ENCODE data around the gene ARPC2.

ARPC2 gene

GRCh38 chr2:218262631-218263586 lies 45.9 kb downstream of the ARPC2 start:
- ChIA-PET CTCF (no interaction called here), POLR2A (no interaction called here)
- TF ChIP-seq HDGF (IDR thresholded peaks at IDR 0.05; ENCODE audit: borderline replicate concordance) = no peak
- no peak for TF ChIP-seq ELF4 (IDR thresholded peaks at IDR 0.05)
- DNase-seq (ENCODE audit: extremely low spot score) = no peak

DNA sequence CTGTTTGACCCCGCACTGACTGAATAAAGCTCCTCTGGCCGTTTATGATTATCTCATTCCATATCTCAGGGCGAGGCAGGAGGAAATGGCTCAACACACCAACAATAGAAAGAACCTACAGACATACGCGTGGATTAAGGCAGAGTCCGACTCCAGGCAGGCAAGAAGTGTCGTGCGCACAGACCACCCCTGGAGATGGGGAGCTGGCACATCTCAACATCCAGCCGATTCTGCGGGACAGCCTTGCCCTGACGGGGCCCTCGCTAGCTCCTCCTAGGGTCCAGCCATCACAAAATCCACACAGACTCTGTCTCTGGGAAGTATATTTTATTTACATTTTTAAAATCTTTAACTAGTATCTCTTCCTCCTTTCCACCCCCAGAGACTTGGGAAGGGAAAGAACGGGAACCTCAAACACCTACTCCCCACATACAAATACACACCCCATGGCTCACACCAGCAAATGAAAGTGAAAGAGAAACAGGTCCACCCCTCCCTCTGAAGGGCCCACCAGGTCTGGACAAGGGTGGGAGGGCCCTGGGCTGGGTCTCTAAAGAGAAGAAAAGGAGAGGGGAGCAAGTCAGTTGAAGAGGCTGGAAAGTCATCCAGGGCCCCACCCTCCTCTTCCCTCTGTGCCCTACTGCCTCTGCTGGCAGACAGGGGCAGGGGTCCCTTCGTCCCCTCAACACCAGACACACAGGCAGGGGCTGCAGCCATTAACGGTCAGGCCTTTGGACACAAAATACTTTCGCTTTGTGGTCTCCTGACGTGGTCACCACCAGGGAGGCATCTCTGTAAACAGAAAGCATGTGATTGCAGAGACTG lies 47.0 kb downstream of the ARPC2 start:
- no peak for TF ChIP-seq ZNF384 (IDR thresholded peaks at IDR 0.05)
- no peak for TF ChIP-seq FOXA1 (IDR thresholded peaks at IDR 0.05)
- no peak for TF ChIP-seq L3MBTL2 (conservative IDR thresholded peaks at IDR 0.05)
- TF ChIP-seq, protein P1, sequence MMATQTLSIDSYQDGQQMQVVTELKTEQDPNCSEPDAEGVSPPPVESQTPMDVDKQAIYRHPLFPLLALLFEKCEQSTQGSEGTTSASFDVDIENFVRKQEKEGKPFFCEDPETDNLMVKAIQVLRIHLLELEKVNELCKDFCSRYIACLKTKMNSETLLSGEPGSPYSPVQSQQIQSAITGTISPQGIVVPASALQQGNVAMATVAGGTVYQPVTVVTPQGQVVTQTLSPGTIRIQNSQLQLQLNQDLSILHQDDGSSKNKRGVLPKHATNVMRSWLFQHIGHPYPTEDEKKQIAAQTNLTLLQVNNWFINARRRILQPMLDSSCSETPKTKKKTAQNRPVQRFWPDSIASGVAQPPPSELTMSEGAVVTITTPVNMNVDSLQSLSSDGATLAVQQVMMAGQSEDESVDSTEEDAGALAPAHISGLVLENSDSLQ (IDR thresholded peaks at IDR 0.05) = no peak
- no peak for TF ChIP-seq HDGF (IDR thresholded peaks at IDR 0.05; ENCODE audit: borderline replicate concordance)
- TF ChIP-seq SP1 (IDR thresholded peaks at IDR 0.05) = no peak
- no peak for TF ChIP-seq SUZ12 (IDR thresholded peaks at IDR 0.05)
- TF ChIP-seq CTBP1 (IDR thresholded peaks at IDR 0.05; ENCODE audit: borderline replicate concordance) = no peak
- TF ChIP-seq LEF1 (IDR thresholded peaks at IDR 0.05; ENCODE audit: borderline replicate concordance) = no peak
- TF ChIP-seq ELF4 (IDR thresholded peaks at IDR 0.05) = no peak
- TF ChIP-seq FOXM1 (IDR thresholded peaks at IDR 0.05; ENCODE audit: borderline replicate concordance) = no peak
- no peak for TF ChIP-seq NFRKB (IDR thresholded peaks at IDR 0.05)
- no peak for TF ChIP-seq TARDBP (IDR thresholded peaks at IDR 0.05)
- TF ChIP-seq FOXK2 (IDR thresholded peaks at IDR 0.05) = no peak
- no peak for TF ChIP-seq ARNT (IDR thresholded peaks at IDR 0.05)
- TF ChIP-seq BHLHE40 (IDR thresholded peaks at IDR 0.05; ENCODE audit: borderline replicate concordance) = no peak
- ChIA-PET POLR2A (no interaction called here), CTCF (no interaction called here)
- DNase-seq (ENCODE audit: extremely low spot score) = no peak

DNA sequence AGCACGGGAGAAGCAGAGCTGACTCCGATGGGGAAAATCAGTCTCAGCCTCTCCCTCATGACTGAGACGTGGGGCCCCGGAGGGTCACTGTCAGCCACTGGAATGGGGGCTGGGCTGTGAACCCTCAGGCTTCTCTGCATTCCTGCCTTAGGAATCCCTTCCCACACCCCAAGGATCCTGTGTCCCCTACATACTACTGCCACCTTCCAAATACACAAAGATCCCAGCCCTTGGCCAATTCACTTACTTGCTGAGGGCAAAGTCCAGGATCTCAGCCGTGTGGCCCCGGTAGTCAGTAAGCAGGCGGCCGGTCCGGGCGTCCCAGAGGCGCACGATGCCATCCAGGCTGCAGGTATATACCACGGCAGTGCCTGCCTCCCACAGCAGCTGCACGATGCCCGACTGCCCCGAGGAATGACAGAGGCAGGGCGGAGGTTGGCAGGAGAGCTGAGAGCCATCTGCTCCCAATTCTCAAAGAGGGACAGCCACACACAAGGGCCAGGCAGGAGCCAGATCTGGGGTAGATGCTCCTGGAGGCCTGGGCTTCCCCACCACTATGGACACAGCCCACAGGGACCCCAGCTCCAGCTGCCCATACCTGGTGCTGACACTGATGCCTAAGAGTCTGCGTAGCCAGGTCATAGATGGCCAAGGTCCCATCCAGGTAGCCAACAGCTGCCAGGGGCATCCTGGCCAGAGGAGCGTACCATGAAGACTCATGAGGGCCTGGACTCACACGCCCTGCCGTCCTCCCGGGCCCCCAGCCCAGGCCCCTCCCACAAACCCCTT lies 48.0 kb downstream of the ARPC2 start:
- no peak for DNase-seq (ENCODE audit: extremely low spot score)
- ChIA-PET CTCF (no interaction called here), POLR2A (interaction anchor here (0.7 kb wide), 1 partner anchor 13 kb away, joined by 4 read pairs; no protein-coding TSS in a partner anchor)
- no peak for TF ChIP-seq ARNT (IDR thresholded peaks at IDR 0.05)
- TF ChIP-seq SP1 (IDR thresholded peaks at IDR 0.05) = no peak
- TF ChIP-seq ELF4 (IDR thresholded peaks at IDR 0.05) = no peak
- TF ChIP-seq FOXM1 (IDR thresholded peaks at IDR 0.05; ENCODE audit: borderline replicate concordance) = no peak
- TF ChIP-seq LEF1 (IDR thresholded peaks at IDR 0.05; ENCODE audit: borderline replicate concordance) = no peak
- TF ChIP-seq FOXA1 (IDR thresholded peaks at IDR 0.05) = no peak
- no peak for TF ChIP-seq CTBP1 (IDR thresholded peaks at IDR 0.05; ENCODE audit: borderline replicate concordance)
- TF ChIP-seq NFRKB (IDR thresholded peaks at IDR 0.05) = no peak
- TF ChIP-seq BHLHE40 (IDR thresholded peaks at IDR 0.05; ENCODE audit: borderline replicate concordance) = no peak
- TF ChIP-seq, protein P1 (IDR thresholded peaks at IDR 0.05) = no peak
- TF ChIP-seq SUZ12 (IDR thresholded peaks at IDR 0.05) = no peak
- no peak for TF ChIP-seq FOXK2 (IDR thresholded peaks at IDR 0.05)

DNA sequence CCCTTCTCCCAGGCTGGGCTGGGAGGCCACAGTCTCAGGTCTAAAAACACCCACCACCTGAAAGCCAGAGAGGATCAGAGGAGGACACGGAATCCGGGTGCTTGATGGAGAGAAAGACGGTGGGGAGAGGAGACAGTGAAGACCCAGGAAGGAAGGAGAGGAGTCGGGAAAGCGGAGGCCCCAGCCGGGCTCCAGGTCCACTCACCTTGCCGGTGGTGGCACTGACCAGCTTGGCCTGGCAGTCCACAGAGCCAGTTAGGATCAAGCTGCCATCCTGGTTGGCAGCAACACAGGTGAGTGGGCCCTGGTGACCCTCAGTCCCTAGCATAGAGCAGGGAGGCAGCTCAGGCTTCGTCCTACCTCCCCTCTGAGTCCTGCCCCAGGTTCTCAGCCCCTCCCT lies 48.6 kb downstream of the ARPC2 start:
- ChIA-PET CTCF (no interaction called here), POLR2A (interaction anchor here (0.7 kb wide), 1 partner anchor 13 kb away, joined by 4 read pairs; no protein-coding TSS in a partner anchor)
- no peak for DNase-seq (ENCODE audit: extremely low spot score)
- TF ChIP-seq BHLHE40 (IDR thresholded peaks at IDR 0.05; ENCODE audit: borderline replicate concordance) = no peak
- TF ChIP-seq SUZ12 (IDR thresholded peaks at IDR 0.05) = no peak
- no peak for TF ChIP-seq LEF1 (IDR thresholded peaks at IDR 0.05; ENCODE audit: borderline replicate concordance)
- no peak for TF ChIP-seq CTBP1 (IDR thresholded peaks at IDR 0.05; ENCODE audit: borderline replicate concordance)
- TF ChIP-seq L3MBTL2 (conservative IDR thresholded peaks at IDR 0.05) = no peak
- no peak for TF ChIP-seq NFRKB (IDR thresholded peaks at IDR 0.05)
- TF ChIP-seq ZNF384 (IDR thresholded peaks at IDR 0.05) = no peak

GRCh38 chr2:218266316-218266979 lies 49.5 kb downstream of the ARPC2 start:
- CTCF ChIA-PET = no interaction called here
- DNase-seq (ENCODE audit: extremely low spot score) = no peak
- no peak for TF ChIP-seq LEF1 (IDR thresholded peaks at IDR 0.05; ENCODE audit: borderline replicate concordance)
- no peak for TF ChIP-seq ELF4 (IDR thresholded peaks at IDR 0.05)
- no peak for TF ChIP-seq BHLHE40 (IDR thresholded peaks at IDR 0.05; ENCODE audit: borderline replicate concordance)
- no peak for TF ChIP-seq SUZ12 (IDR thresholded peaks at IDR 0.05)
- TF ChIP-seq FOXM1 (IDR thresholded peaks at IDR 0.05; ENCODE audit: borderline replicate concordance) = no peak
- TF ChIP-seq CTBP1 (IDR thresholded peaks at IDR 0.05; ENCODE audit: borderline replicate concordance) = no peak
- no peak for TF ChIP-seq HDGF (IDR thresholded peaks at IDR 0.05; ENCODE audit: borderline replicate concordance)
- TF ChIP-seq ARNT (IDR thresholded peaks at IDR 0.05) = no peak
- TF ChIP-seq NFRKB (IDR thresholded peaks at IDR 0.05) = no peak
- TF ChIP-seq, protein P1 (IDR thresholded peaks at IDR 0.05) = no peak
- TF ChIP-seq SP1 (IDR thresholded peaks at IDR 0.05) = no peak
- no peak for TF ChIP-seq FOXK2 (IDR thresholded peaks at IDR 0.05)
- no peak for TF ChIP-seq ZNF384 (IDR thresholded peaks at IDR 0.05)
- TF ChIP-seq TARDBP (IDR thresholded peaks at IDR 0.05) = no peak
- no peak for TF ChIP-seq L3MBTL2 (conservative IDR thresholded peaks at IDR 0.05)
- no peak for TF ChIP-seq FOXA1 (IDR thresholded peaks at IDR 0.05)
- POLR2A ChIA-PET = interaction anchor here (1.1 kb wide), 1 partner anchor 14 kb away, joined by 3 read pairs; no protein-coding TSS in a partner anchor

Data from HEK293T (cell line).